Islet precursor cell (in vitro differentiated cells): Measurements from ENCODE around the gene GSDMA.
A peak's percentile ranks its signal among the peaks of the same experiment; 100 is the strongest.
"Not testable (repeated sequence)": the region's sequence is repeated elsewhere in the genome, so short reads cannot be mapped to it uniquely, and the experiment has no call there.

Experiments used
- DNase-seq: peaks from one replicate; pipeline ENCODE4 v3.0.0-alpha.2; 2018

The GSDMA gene

GRCh38 chr17:39929646-39930407 is 33.0 kb upstream of the GSDMA start:
- no peak for DNase-seq

- DNase-seq = no peak
Measured at GRCh38 chr17:39933912-39934311, 28.9 kb upstream of the GSDMA start.

- no peak for DNase-seq
Measured at GRCh38 chr17:39934324-39934723, 28.5 kb upstream of the GSDMA start.

- no peak for DNase-seq
Measured at GRCh38 chr17:39935909-39936308, 26.9 kb upstream of the GSDMA start.

GRCh38 chr17:39937447-39937846 is 25.4 kb upstream of the GSDMA start:
- no peak for DNase-seq

- DNase-seq = no peak
Measured at GRCh38 chr17:39938140-39938869, 24.5 kb upstream of the GSDMA start.

- no peak for DNase-seq
Measured at GRCh38 chr17:39939106-39939505, 23.7 kb upstream of the GSDMA start.

GRCh38 chr17:39939588-39940419 is 23.0 kb upstream of the GSDMA start:
- peak; percentile 73 for DNase-seq

GRCh38 chr17:39943702-39944392 is 19.0 kb upstream of the GSDMA start:
- no peak for DNase-seq

GRCh38 chr17:39944393-39944711 is 18.5 kb upstream of the GSDMA start:
- no peak for DNase-seq

GRCh38 chr17:39946551-39947330 is 16.1 kb upstream of the GSDMA start:
- no peak for DNase-seq

GRCh38 chr17:39948489-39948828 is 14.3 kb upstream of the GSDMA start:
- not testable (repeated sequence) for DNase-seq

GRCh38 chr17:39949028-39949427 is 13.8 kb upstream of the GSDMA start:
- DNase-seq = no peak

GRCh38 chr17:39950871-39951348 is 11.9 kb upstream of the GSDMA start:
- DNase-seq = no peak

- DNase-seq = no peak
Measured at GRCh38 chr17:39951924-39952679, 10.7 kb upstream of the GSDMA start.

- DNase-seq = peak; percentile 100
Measured at GRCh38 chr17:39952680-39953470, 9.9 kb upstream of the GSDMA start.

- no peak for DNase-seq
Measured at GRCh38 chr17:39953471-39953888, 9.3 kb upstream of the GSDMA start.

GRCh38 chr17:39954876-39955275 is 7.9 kb upstream of the GSDMA start:
- no peak for DNase-seq

GRCh38 chr17:39955726-39956225 is 7.0 kb upstream of the GSDMA start:
- DNase-seq = no peak

GRCh38 chr17:39960524-39961041 is 2.2 kb upstream of the GSDMA start:
- DNase-seq = no peak
